Erythroblast (primary cell): Measurements from ENCODE around the gene ZDHHC1.

Source experiments
- GATA1 ChIP-seq: IDR thresholded peaks from 2 replicates; pipeline ENCODE4 v1.6.1; 2011; ENCODE audit warnings: low read depth, mild to moderate bottlenecking, control low read depth, low read length, moderate library complexity
- POLR2A ChIP-seq: IDR thresholded peaks from 2 replicates; pipeline ENCODE4 v1.6.1; 2011; ENCODE audit warnings: mild to moderate bottlenecking, low read length

- TF ChIP-seq POLR2A, result no peak
- TF ChIP-seq GATA1, result no peak
Observed at GRCh38 chr16:67442581-67443255, 26.4 kb upstream of the ZDHHC1 start.
